ENCODE results near the gene PARD3.

The PARD3 gene

GRCh38 chr10:34609287-34609940 is 205.7 kb downstream of the PARD3 start:
- DNase-seq, result no peak

DNA sequence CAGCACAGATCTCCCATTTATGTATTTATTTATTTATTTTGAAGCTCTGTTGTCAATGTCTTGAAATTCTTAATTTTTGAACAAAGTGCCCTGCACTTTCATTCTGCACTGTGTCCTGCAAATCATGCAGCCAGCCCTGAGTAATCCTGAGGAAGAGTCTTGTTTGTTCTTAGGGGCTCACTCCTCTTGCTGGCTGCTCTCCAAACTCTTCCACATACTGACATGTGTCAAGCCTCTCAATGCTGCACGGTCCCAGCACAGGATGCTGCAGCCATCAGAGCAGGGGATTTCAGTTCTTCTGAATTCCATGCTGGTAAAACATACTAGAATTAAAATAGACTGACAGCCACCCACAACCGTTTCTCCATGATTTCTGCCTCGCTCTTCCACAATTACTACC is 207.2 kb downstream of the PARD3 start:
- no peak for DNase-seq

DNA sequence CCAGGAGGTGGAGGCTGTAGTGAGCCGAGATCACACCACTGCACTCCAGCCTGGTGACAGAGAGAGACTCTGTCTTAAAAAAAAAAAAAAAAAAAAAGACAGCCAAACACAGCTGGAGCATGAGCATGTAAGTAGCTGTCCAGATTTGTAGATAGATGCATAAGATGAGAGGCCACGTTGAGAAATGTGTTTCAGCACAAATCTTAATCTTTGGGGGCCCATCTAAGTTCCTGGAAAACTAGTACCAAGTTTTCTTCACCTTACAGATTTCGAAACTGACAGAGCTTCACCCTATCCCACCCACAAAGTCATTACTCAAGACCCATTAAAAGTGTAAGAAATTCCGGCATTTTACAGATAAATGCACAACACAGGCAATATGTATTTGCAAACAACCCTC is 208.2 kb downstream of the PARD3 start:
- DNase-seq, result no peak

DNA sequence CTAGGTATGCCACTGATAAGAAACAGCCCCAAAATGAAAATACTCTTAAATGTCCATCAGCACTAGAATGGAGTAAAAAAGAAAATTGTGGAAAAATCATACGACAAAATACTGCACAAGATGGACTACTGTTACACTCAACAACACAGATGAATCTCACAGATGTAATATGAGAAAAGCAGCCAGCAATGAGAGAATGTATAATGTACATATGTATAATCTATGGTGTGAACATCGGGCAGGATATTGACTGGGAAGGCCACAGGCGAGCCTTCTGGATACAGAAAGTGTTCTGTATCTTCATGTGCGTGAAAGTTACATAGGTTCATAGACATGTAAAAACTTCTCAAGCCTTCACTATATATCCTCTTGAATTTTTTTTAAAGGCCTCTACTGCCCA is 212.6 kb downstream of the PARD3 start:
- DNase-seq, result no peak

GRCh38 chr10:34601691-34602090 is 213.4 kb downstream of the PARD3 start:
- no peak for DNase-seq

DNA sequence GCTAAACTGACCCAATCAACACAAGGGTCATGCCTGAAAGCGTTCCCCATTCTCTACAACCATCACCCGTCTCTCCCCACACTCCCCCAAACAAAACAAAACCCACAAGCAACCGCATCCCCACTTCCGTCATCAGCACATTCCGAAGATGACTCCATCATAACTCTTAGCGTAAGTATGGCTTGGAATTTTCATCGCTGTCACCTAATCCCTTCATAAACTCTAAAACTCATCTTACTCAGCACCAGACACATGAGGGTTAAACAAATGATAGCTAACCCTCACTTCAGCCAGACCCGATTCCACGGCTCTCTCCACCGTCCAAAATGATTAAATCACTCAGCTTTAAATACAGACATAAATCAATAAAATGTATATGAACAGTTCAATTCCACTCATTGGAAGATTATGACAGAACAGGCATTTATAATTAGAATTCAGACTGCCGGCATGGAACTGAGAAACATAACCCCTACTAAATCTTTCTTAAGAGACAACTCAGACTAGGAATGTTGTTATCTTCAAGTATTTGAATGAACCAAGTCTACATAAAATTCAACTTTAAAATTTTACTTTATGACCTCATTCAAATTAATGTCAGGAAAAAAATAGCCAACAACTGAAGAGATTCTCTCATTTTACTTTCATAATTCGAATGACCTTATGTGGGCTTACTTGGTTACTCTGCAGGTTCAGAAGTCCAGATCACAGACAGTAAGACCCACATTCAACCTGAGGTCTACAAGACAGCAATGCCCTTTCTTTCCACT is 215.9 kb downstream of the PARD3 start:
- DNase-seq, result no peak

DNA sequence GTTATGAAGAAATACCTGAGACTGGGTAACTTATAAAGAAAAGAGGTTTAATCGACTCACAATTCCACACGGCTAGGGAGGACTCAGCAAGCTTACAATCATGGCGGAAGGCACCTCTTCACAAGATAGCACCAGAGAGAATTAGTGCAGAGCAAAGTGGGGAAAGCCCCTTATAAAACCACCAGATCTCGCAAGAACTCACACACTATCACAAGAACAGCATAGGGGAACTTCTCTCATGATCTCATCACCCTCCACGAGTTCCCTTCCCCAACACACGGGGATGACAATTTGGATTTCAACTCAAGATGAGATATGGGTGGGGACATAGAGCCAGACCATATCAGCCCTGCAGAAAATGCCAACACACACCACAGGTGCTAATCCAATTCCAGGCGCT is 218.7 kb downstream of the PARD3 start:
- DNase-seq, result no peak

DNA sequence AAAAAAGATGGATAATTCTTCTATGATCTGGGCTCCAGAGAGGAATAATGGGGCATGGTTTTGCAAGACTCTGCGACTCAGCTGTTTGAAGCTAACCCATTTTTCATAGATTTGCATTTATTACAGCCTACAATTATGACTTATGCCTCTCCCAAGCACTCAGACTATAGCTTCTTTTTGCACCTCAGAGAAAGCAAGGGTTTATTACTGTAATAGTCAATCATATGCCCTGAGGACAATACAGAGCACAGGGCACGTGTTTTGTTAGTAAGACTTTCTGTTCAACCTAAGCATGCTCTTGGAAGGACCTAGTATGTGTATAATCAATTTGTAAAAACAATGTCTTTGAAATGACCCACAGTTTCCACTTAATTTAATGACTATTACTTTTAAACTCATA is 221.2 kb downstream of the PARD3 start:
- DNase-seq, result no peak

DNA sequence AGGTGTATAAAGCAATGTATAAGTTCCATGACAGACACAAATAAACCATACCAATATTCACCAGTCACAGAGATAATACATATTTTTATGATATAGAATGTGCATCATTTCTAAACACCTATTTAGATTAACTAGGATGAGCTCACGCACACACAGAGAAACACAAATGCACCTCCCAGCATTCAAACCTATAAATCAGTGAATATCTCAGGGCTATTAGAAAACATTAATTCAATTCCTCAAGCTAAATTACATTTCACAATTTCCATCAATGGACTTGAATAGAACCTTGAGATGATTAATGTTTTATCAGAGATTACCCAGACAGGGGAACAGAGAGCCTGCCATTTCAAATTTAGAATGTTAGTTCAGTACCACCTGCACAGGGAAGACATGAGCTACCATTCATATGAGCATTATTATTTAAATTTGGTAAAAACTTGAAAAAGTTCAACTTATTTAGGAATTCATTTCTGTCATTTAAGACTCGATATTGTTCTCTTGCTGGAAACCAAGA is 221.7 kb downstream of the PARD3 start:
- no peak for DNase-seq

DNA sequence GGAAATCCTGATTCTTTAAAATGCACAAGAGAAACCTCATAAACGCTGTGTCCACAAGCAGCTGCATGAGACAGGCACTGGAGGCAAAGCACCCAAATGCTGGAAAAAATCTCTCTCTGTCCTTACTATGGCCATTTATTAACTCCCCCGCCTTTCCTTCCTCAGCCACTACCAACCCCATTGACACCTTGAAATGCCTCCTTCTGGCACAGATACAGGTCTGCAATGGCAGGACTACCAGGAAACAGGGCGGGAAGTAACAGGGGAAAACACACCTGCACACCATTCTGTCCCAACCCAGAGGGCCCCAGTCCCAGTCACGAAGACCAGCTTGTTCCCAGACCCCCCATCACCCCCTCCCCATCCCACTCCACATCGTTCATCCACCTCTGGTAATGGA is 224.3 kb downstream of the PARD3 start:
- no peak for DNase-seq

DNA sequence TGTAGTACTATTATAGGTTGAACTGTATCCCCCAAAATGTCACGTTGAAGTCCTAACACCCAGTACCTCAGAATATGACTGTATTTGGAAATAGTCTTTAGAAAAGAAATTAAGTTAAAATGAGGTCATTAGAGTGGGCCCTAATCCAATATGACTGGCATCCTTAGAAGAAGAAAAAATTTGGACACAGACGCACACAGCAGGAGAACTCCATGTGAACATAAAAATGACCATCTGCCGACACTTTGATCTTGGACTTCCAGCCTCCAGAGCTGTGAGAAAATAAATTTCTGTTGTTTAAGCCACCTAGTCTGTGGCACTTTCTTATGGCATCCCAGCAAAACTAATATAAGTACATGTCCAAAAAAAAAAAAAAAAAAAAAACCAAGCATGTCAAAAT is 225.8 kb downstream of the PARD3 start:
- no peak for DNase-seq

GRCh38 chr10:34587680-34588019 is 227.4 kb downstream of the PARD3 start:
- DNase-seq, result no peak

- no peak for DNase-seq
Measured at GRCh38 chr10:34587002-34587679, 228.0 kb downstream of the PARD3 start.

DNA sequence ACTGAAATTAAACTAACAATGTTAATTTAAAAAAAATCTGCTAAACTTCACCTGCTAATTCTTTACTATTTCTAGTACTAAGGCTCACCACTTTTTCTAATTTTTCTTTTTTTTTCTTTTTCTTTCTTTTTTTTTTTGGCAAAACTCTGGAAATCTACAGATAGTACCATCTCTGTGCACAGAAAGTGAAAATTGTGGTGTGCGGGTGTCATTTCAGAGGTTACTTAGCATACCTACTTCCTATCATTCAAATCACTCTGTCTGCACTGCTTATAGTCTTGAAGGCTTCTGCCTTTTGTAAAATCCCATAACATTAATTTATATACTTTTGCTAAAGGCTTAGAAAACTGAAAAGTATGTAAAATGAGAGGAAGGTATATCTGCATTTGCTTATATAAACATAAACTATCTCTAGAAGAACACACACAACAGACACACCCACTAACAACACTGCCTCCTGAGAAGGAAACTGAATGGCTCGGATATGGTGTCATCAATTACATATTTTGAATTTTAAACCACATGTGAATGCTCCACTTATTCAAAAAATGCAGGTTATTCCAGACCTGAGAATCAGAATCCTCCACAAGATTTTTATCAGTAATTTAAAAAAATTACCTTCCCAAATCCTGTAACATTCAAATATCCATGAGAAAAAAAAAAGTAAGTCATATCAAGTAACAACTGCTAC is 229.5 kb downstream of the PARD3 start:
- no peak for DNase-seq

DNA sequence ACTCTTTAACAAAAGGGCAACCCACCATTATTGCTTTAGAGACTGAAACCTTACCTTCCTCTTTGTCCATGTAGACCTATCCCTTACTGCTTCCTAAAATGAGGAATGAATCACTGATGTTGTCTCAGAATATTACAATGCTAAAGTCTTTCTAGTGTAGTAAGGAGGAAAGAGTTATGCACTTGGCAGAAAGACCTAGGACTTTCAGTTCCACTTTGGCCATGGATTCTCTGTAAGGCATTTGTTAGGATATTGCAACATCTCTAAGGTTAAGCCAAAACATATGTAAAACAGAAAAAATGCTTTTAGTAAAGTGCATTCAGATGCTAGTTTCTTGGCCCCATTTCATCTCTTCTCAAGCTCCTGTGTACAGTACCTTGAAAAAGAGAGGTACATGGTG is 230.9 kb downstream of the PARD3 start:
- no peak for DNase-seq

DNA sequence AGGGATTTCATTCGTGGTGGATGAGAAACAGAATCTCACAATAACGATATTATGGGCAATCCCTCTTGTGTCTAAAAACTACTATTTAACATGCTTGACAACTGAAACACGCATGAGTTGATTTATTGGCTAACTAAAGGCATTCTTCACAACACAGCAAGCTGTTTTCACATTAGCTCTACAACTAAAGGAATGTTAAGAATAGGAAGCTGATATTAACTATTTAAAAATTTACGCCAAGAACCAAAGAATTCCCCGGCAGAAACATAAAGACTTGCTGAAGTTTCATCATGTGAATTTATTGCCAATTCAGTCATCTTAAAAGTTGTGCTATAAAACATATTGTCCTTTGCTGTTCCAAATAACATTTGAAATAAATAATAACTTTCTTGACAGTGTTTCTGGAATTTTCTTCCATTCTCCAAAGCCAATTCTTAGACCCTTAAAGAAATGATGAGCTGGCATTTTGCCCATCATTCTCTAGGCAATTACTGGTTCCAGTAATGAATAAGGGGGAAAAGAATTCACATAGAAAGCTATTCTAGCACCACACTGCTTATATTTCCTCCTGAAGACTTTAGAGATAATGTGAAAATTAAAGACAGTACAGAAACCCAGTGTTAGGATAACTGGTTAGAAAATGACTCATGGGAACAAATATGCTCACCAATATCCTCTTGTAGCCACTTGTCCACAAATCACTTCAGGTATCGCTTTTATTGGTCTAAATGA is 233.1 kb downstream of the PARD3 start:
- no peak for DNase-seq

- DNase-seq, result no peak
Measured at GRCh38 chr10:34580643-34581042, 234.5 kb downstream of the PARD3 start.

GRCh38 chr10:34580214-34580613 is 234.9 kb downstream of the PARD3 start:
- no peak for DNase-seq

GRCh38 chr10:34578468-34578867 is 236.6 kb downstream of the PARD3 start:
- DNase-seq, result no peak

DNA sequence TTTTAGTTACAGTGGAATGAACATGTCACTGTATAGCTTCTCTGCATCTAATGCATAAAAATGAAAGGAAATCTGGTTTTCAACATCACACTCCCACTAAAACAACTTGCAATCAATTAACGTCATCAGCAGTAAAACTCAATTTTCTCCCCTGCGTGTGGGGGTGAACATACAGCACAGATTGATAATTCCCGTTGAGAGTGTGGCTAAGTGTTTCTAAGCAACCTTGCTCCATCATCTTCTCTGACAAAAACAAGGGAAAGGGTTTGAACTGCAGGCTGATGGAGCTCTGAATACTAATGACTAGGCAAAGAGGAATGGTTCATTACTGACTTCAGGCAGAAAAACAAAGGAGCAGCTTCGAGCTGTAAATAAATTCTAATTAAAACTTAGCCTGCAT is 238.3 kb downstream of the PARD3 start:
- DNase-seq, result no peak

- DNase-seq, result no peak
Measured at GRCh38 chr10:34575882-34576281, 239.2 kb downstream of the PARD3 start.

DNA sequence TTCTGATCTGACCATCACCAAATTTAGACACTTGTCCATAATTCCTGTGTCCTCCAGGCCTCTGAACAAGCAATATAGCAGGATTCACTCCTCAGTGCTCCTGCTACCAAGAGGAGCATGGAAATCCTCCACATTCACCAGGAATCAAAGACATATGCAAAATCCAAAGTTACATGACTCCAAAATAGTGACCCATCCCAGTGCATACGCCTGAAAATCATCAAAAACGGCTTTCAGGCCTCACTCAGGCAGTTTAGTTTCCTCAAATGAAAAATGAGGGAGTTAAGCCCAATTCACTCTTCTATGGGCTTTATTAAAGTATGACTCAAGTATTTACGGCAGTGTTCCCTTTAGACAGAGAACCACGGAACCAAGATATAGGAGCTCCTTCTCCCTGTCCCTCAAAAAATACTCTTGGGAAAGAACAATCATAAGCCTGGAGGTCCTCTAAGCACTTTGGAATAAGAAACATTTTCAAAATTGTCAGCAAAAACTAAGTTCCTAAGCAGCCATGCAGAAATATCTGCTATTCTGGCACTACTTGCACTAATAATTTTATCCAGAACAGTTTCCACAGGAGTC is 240.7 kb downstream of the PARD3 start:
- DNase-seq, result no peak

Data from right hindlimb (tissue), 1 donor.